ENCODE data around the gene ATP6V1G1.
A peak's percentile ranks its signal among the peaks of the same experiment; 100 is the strongest.
"Not testable (repeated sequence)": the region's sequence is repeated elsewhere in the genome, so short reads cannot be mapped to it uniquely, and the experiment has no call there.

The ATP6V1G1 gene

DNA sequence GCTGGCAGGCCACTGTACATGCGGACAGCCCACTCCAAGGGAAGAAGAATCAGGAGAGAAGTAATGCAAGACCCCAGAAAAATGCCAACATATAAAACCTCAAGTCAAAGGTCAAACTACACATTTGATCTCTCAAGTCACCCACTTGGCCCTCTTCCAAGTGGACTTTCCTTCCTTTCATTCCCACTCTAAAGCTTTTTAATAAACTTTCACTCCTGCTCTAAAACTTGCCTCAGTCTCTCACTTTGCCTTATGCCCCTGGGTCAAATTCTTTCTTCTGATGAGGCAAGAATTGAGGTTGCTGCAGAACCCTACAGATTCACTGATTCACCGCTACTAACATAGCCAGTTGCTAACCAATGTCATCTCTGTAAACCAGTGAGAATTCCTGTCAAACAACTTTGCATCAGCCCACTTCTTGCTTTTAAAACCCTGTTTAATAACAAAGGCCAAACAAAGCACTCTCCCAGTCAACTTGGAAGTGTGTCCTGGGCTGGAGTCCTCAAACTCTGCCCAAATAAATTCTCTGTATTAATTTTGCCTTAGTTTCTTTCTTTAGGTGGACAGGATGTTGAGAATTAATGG lies 6.9 kb upstream of the ATP6V1G1 start:
- DNase-seq (ENCODE audit: low spot score): no peak

DNA sequence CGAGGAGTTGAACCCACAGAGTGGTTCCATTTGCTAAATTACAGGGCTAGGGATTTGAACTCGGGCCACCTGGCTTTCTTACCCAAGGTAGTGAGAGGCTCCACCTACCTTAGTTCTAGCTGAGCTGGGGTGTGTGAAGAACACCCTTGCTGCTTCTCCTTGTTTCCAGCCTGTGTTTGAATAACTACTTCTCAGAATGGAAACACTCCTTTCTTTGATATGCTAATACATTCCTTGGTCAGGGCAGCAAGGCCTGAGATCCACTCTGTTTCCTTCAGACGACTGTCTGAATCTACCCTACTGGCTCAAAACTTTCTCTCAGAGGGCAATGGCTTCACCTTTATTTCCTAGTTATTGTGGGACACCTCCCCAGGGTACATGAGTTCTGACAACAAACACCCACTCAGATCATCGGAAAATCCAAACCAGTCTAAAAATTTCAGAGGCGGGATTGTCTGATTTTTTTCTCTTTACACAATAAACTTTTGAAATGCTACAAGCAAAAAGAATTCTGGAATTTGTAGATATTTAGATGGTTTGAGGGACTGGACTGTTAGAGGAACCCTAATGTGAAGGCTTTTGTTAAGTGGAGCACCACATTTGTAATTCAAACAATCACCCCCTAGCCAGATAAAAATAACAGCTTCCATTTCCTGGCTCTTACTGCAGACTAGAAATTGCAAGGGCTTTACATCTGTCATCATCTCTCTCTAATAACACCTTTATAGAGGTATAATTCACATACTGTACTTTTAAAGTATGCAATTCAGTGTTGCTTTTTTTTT lies 4.0 kb upstream of the ATP6V1G1 start:
- no peak for DNase-seq (ENCODE audit: low spot score)

DNA sequence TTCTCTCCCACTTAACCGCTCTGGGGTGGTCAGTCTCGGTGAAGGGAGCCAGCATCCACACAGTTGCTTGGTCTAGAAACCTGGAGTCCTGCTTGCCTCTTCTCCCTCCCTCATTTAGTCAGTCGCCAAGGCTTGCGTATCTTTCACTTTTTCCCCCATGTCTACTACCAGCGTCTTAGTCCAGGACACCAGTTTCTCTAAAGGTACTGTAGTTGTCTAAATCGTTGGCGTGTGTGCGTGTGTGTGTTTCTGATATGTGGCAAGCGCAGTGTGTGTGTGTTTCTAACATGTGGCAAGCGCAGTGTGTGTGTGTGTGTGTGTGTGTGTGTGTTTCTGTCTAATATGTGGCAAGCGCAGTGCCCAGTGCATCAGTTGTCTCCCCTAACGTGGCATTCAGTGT lies 641 bp downstream of the ATP6V1G1 start:
- no peak for DNase-seq (ENCODE audit: low spot score)

DNA sequence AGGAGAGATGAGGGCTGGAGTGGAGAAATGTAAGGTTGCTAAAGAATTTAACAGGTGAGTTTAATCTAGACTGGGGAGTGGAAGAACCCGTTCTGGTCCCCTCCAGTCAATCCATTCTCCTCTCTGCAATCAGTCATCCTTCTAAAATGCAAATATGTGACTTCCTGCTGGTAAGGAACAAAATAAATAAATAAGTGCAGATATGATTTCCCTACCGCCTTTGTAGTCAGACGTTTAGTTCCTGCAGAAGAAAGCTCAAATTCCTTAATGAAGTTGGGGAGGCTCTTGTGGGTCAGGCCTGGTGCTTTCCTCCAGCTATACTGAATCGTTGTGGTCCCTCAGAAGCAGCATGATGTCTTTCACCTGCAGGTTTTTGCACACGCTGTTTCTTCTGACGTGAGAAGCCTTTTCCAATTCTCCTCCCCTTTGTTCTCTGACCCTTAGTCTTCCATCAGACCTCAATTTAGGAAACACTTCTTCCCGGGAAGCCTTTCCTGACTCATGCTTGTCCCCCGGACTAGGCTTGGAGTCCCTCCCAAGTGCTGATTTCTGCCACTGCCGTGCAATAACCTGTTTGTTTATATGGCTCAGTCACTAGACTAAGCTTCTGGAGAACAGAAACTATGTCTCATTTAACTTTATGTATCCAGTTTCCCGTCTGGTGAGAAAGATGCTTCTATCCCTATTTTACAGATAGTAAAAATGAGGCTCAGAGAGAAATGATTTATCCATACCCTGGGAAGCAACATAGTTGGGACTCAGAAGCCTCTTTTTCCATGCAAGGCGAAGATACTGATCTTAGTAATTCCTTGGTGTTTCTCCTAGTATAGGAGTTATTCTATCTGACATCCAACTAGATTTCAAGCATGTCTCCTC lies 1.3 kb downstream of the ATP6V1G1 start:
- DNase-seq (ENCODE audit: low spot score): no peak

DNA sequence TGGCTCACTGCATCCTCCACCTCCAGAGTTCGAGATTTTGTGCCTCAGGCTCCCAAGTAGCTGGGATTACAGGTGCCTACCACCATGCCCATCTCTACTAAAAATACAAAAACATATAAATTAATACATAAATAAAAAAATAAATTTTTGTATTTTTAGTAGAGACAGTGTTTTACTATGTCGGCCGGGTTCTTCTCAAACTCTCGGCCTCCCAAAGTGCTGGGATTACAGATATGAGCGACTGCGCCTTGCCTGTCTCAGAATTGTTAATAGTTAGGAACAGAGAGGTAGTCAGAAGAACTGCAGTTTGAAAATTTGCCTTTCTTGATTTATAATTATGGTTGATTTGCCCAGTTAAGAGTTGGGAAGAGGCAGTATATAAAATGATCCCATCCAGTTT lies 2.8 kb downstream of the ATP6V1G1 start:
- DNase-seq (ENCODE audit: low spot score): no peak

DNA sequence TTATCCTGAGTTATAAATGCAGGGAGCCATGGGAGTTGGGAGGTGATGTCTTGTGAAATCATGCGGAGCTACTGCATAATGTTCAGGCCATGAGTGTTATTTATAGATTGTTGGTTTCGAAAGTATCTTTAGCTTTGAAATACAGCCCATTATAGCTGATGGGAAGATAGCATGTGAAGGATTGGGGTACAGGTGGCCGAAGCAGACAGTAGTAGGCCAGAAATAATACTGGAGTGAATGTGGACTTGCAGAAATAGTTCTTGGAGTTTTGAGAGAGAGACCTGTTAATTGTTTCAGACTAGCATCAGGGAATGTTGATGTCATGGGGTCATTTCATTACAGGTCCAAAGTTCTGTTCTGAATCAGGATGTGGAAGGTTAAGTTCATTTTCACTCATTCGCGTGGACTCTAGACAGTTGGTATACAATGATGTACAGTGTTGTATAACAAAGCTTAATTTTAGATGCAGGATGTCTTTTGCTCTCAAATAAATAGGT lies 3.8 kb downstream of the ATP6V1G1 start:
- no peak for DNase-seq (ENCODE audit: low spot score)

DNA sequence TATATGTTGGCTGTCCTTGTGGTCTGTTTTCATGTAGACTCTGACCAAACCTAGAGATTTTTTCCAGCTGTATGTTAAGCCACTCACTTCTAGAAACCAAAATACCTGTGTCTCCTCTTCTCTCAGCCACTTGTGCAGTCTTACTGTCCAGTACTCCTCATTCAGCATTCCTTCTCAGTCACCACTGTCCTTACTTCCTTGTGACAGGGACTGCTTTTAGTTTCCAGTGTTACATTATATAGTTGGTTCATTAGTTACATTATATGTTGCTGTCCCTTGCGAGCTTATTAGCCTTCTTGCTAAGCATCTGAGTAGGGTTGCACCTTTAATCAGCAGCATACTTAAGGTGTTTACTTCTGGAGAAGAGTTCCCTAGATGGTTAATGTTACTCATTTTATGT lies 4.3 kb downstream of the ATP6V1G1 start:
- DNase-seq (ENCODE audit: low spot score): no peak

DNA sequence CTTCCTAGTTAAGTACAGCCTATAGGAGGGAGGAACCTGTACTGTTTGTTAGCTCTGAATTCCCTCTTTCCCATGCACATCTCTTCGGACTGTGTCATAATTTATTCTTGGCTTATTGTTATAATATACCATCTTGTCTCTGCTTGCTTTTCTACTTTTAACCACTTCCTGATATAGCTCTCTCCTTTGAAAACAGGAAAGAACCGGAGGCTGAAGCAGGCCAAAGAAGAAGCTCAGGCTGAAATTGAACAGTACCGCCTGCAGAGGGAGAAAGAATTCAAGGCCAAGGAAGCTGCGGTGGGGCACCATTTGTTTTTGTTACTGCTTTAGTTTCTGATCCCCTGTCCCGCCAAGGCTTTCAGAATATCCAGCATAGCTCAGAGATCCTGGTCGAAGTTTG lies 4.8 kb downstream of the ATP6V1G1 start:
- no peak for DNase-seq (ENCODE audit: low spot score)

DNA sequence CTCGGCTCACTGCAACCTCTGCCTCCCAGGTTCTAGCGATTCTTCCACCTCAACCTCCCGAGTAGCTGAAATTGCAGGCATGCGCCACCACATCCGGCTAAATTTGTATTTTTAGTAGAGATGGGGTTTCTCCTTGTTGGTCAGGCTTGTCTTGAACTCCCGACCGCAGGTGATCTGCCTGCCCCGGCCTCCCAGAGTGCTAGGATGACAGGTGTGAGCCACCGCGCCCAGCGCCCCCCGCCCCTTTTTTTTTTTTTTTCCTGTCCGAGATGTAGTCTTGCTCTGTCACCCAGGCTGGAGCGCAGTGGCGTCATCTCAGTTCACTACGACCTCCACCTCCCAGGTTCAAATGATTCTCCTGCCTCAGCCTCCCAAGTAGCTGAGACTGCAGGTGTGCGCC lies 6.6 kb downstream of the ATP6V1G1 start:
- DNase-seq (ENCODE audit: low spot score): no peak

DNA sequence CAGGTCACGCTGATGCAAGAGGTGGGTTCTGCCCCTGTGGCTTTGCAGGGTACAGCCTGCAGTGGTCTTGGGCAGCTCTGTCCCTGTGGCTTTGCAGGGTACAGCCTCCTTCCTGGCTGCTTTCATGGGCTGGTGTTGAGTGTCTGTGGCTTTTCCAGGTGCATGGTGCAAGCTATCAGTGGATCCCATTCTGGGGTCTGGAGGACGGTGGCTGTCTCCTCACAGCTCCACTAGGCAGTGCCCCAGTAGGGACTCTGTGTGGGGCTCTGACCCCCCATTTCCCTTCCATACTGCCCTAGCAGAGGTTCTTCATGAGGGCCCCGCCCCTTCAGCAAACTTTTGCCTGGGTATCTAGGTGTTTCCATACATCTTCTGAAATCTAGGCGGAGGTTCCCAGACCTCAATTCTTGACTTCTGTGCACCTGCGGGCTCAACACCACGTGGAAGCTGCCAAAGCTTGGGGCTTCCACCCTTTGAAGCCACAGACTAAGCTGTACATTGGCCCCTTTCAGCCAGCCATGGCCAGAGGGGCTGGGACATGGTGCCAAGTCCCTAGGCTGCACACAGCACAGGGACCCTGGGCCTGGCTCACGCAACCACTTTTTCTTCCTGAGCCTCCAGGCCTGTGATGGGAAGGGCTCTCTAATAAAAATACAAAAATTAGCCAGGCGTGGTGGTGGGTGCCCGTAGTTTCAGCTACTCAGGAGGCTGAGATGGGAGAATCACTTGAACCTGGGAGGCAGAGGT lies 13.1 kb downstream of the ATP6V1G1 start:
- not testable (repeated sequence) for DNase-seq (ENCODE audit: low spot score)

DNA sequence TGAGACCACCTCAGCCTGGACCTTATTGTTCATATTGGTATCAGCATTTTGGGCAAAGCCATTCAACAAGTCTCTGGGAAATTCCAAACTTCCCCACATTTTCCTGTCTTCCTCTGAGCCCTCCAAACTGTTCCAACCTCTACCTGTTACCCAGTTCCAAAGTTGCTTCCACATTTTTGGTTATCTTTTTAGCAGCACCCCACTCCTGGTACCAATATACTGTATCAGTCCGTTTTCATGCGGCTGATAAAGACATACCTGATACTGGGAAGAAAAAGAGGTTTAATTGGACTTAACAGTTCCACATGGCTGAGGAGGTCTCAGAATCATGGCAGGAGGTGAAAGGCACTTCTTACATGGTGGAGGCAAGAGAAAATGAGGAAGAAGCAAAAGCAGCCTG lies 14.2 kb downstream of the ATP6V1G1 start:
- not testable (repeated sequence) for DNase-seq (ENCODE audit: low spot score)

DNA sequence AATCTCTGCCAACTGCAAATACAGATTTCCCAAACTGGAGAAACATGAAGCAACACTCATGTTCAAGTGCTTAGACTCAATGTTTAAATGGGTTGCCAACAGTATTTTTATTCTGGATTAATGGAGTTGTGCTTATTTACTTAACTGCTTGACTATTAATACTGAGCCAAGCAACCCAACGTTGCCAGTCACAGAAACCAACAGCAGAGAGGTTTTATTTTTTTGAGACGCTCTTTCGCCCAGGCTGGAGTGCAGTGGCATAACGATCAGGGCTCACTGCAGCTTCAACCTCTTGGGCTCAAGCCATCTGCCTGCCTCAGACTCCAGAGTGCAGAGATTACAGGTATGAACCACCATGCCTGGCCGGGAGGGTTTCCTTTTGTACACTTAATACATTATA lies 15.1 kb downstream of the ATP6V1G1 start:
- DNase-seq (ENCODE audit: low spot score): no peak

DNA sequence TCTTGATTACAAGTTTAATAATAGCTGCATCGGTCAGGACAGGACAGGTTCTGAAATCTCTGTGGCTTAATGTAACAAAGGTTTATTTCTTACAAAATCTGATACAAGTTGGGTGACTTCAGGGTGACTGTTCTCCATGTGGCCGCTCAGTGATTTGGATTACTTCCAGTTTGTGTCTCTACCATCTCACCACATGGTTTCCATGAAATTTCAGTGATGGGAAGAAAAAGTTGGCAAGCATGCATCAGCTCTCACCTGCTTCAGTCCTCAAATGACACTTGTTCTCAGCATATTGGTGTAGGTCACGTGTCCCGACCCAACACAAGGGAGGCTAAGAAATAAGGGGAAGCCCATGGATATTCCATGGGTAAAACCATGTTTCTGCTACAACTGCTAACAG lies 15.7 kb downstream of the ATP6V1G1 start:
- DNase-seq (ENCODE audit: low spot score): no peak

DNA sequence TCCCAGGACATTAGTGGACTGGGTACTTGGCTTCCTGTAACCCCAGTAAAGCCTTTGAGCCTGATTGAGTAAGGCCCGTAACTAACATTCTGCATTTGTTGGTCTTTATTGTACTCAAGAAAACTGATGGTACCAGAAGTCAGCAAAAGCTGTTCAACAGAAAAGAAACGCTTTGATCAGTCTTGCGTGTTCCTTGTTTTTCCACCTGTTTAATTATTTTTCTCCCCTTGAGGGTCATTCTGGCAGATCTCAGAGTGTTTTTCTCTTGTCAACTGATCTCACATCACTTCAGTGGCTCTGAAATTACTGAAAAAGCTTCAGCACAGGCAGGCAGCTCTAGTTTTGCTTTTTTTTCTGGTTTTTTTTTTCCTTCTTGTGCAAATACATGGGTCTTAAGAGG lies 17.4 kb downstream of the ATP6V1G1 start:
- no peak for DNase-seq (ENCODE audit: low spot score)

DNA sequence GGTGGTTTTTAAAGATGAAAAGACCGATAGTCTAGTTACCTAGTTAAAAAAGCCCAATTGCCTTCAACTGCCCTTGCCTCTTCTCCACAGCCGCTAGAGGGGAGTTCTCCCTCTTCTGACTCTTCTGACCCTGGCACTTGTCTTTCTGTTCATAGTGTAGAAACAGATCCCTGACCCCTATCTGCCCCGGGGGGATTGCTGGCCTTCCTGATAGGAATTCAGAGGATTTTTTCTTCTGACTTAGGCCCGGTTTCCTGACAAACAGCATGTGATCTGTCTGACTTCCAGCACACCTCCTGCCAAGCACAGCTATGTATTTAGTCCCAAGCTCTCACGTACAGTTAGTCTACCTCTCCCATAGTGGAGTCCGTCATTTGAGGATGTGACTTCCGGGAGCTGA lies 18.5 kb downstream of the ATP6V1G1 start:
- no peak for DNase-seq (ENCODE audit: low spot score)

DNA sequence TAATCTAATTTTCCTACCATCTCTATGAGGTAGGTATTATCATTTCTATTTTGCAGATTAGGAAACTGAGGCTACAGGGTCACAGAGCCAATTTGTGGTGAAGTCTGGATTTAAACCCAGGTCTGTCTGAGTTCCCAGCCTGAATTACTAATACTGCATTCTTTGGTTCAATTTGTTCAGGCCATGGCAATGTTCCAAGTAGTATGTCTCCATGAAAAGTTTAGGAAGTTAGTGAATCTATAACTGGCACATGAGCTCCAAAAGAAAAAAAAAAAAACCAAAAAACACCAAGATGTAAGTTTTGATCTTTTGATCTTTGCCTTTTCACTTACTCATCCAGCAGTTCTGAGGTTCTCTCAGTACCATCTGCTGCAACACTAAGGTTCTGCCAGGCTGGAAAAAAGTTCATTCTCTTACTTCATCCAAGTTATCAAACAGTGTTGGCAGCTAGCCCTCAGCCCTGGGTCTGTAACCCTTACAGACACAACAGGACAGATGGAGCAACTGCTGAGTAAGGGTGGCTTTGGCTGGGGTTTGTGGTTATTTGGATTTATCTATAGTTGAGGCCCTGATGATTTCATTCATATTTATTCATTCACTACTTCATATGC lies 19.1 kb downstream of the ATP6V1G1 start:
- no peak for DNase-seq (ENCODE audit: low spot score)

DNA sequence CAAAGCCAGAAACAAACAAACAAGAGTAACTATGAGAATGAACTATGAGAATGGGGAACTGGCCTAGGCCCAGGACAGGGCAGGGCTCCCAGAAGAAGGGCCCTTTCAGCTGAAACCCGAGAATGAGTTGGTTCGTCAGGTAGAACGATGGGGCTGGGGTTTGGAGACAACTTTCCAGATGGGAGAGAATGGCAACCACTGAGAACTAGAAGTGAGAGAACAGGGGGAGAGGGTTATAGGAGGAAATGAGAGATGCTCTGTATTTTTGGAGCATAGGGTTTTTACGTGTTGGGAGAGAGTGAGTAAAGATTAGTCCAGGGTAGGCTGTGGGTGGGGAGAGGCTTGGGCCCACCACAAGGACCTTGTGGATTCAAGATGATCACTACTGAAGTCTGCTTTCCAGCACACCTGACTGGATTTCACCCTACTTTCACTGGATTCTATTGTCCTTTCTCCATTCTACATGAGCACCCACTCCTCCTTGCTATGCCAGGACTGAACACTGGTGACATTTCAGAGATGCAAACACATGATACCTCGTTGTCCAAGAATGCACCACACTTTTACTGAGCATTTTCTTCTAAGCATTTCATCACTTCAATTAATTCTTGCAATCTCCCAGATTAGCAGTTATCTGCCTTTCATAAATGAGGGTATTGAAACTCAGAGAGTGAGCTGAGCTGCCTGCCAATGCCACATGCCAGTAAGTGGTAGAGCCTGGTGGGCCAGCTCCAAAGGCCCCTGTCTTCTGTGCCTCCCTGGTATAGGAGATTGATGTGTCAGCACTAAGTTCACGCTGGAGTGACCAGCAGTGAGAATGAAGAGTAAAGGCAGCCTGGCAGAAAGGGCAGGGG lies 20.3 kb downstream of the ATP6V1G1 start:
- DNase-seq (ENCODE audit: low spot score): no peak

DNA sequence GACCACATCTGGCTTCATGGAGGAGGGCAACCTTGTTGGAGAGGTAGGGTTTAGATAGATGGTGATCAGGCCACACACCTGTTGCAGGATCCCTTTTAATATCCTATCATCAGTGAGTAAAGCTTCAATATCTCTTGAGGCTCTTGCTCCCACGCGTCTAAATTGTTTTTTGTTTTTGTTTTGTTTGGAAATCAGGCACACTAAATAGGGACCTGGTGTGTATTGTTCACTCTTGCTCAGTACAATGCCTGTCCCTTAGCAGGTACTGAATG lies 20.9 kb downstream of the ATP6V1G1 start:
- no peak for DNase-seq (ENCODE audit: low spot score)

DNA sequence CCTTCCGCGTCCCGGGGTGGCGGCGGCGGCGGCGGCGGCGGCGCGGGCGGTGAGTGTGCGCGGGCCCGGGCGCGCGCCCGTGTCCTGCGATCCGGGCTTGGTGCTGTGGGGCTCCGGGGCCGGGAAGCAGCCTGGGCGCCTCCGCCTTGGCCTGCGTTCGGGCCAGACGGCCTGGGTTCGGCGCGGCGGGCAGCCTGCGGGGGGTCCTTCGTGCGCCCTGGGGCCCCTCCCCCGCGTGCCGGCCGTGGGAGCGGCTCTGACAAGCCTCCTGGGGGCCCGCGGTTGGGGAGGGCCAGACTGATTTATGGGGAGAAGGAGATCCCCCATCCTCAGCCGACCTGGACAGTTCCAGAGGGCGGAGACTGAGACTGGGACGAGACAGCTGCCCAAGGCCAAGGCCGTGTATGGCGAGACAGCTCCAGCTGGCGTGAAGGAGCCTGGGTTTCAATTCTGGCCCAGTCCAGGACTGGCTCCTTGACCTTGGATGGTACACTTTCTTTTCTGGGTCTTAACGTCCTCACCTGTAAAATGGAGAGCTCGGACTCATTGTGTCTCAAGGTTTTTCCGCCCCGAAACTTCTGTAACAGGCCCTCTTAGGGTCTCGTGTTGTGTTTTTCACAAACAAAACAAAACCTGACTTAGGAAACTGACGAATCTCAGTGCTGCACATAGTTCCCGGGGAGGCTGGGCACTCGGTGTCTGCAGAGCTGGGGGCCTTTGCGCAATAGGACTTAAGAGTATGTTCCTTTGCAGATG lies 24.1 kb downstream of the ATP6V1G1 start:
- peak; percentile 81 for DNase-seq (ENCODE audit: low spot score)

DNA sequence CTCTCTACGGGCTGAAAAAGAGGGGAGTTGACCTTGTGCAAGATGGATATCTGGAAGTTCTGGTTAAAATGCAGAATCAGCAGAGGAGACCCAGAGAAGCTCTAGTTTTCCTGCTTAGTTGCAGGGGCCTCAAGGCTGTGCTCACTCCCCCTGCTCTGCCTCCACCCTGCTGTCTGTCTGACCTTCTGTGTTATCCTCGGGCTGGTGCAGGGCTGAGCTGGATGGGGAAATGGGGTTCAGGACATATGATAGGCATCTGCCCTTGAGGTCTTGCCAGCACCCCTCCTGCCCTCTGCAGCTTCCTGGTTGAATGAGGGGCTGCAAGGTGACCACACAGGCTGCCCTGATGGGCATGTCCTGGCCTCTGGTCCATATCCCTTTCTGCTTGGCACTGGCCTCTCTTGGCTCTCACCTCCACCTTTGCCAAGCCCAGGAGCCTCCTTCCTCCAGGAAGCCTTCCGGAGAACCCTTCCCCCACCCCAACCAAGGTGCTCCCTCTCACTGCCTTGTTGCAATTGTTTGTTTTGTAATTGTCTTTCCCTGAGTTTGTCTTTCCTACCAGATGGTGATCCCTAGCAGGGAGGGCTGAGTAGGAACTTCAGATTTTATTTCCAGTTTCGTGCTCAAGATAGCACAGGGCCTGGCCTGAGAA lies 24.8 kb downstream of the ATP6V1G1 start:
- DNase-seq (ENCODE audit: low spot score): no peak
